Melanocyte of skin (primary cell): ENCODE data around the gene RAB11FIP4. TPM values are rescaled to one million over a fixed set of nuclear protein-coding genes. Genes with fewer than 3 reads are reported as not detected.

Experiments used
- small RNA-seq, 2 donors: library from RNA; depleted of rRNA; stranded (forward); fragments of <200 nt; gene quantifications; one replicate each; pipeline ENCODE3, GENCODE V24; 2012
- total RNA-seq, 2 donors: library from RNA; depleted of rRNA; stranded (reverse); fragments of >200 nt; gene quantifications; 2 replicates each; pipeline ENCODE4 v1.2.3, GENCODE V29; 2012

Gene RAB11FIP4, protein sequence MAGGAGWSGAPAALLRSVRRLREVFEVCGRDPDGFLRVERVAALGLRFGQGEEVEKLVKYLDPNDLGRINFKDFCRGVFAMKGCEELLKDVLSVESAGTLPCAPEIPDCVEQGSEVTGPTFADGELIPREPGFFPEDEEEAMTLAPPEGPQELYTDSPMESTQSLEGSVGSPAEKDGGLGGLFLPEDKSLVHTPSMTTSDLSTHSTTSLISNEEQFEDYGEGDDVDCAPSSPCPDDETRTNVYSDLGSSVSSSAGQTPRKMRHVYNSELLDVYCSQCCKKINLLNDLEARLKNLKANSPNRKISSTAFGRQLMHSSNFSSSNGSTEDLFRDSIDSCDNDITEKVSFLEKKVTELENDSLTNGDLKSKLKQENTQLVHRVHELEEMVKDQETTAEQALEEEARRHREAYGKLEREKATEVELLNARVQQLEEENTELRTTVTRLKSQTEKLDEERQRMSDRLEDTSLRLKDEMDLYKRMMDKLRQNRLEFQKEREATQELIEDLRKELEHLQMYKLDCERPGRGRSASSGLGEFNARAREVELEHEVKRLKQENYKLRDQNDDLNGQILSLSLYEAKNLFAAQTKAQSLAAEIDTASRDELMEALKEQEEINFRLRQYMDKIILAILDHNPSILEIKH
- 10 to 100 TPM in 1 of 2 donors, 1 to 10 TPM in 1; 8.3 to 23.6 TPM for total RNA-seq

DNA sequence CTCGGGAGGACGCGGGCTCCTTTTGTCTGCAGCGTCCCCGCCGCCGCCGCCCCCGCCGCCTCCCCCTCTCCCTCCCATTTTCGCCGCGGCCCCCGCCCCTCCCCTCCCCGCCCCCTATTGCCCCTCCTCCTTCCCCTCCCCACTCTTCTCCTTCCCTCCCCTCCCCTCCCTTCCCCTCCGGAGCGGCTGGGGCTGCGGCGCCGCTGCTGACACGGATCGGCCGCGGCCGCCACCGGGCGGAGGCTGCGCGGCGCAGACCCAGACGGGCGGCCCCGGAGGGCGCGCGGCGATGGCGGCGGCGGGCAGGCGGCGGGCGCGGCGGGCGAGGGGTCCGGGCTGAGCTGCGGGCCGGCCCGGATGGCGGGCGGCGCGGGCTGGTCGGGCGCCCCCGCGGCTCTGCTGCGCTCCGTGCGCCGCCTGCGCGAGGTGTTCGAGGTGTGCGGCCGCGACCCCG, at the start of gene RAB11FIP4:
Gene RAB11FIP4 (plus strand): TSS at position 180 of the 454 bp plus-strand sequence. CDS start 178 bp downstream, at position 358.

Small RNA genes lying within 50 kb of the gene (small RNA-seq; reads per million reads assigned to genes)
- gene MIR193A = 20.3 to 26.8 reads per million in 2 donors
- 0.09 to 0.41 reads per million in 2 donors for gene MIR4725
- gene RN7SL45P = 0 reads per million in 2 donors
- gene RN7SL79P = 0 to 0.04 reads per million in 2 donors
- gene RNU6ATAC7P = 0 to 0.04 reads per million in 2 donors

Other genes starting within 250 kb of the RAB11FIP4 start
- 10 to 100 TPM in 1 of 2 donors, 1 to 10 TPM in 1; 2.0 to 13.1 TPM for gene OMG, start 94.4 kb upstream of the RAB11FIP4 start, total RNA-seq
- gene EVI2B, start 77.6 kb upstream of the RAB11FIP4 start, total RNA-seq = 1 to 10 TPM; 1.7 to 4.0 TPM
- 1 to 10 TPM; 4.8 to 10.0 TPM for gene EVI2A, start 70.1 kb upstream of the RAB11FIP4 start, total RNA-seq